SU-DHL-6 (cell line): ENCODE results near the gene NR1D1.

Source experiments
- H2AFZ ChIP-seq: fragments of 200-600 bp; sonication (generic); 2 replicates; pipeline ENCODE4 v1.6.1; 2014; ENCODE audit warnings: low read depth, mild to moderate bottlenecking, moderate library complexity, mixed read lengths, antibody characterized with exemption, low read length; ENCODE audit not compliant: severe bottlenecking
- H3F3A ChIP-seq: fragments of 200-600 bp; shearing (Covaris generic); 2 replicates; pipeline ENCODE4 v1.6.0; 2016; ENCODE audit warnings: antibody characterized with exemption, mild to moderate bottlenecking; ENCODE audit not compliant: insufficient read depth
- H3K27ac ChIP-seq: fragments of 200-600 bp; sonication (generic); 2 replicates; pipeline ENCODE4 v1.5.1; 2016; ENCODE audit warnings: low read depth, mild to moderate bottlenecking, low read length, moderate library complexity, mixed read lengths
- H3K27me3 ChIP-seq: fragments of 200-600 bp; sonication (generic), shearing (Covaris generic); 2 replicates; pipeline ENCODE4 v1.6.0; 2014; ENCODE audit warnings: mild to moderate bottlenecking, low read length
- H3K36me3 ChIP-seq: fragments of 200-600 bp; sonication (generic); 2 replicates; pipeline ENCODE4 v1.6.1; 2014; ENCODE audit warnings: mild to moderate bottlenecking, low read length, mixed read lengths
- H3K4me2 ChIP-seq: fragments of 300-600, 200-600 bp; shearing (Covaris generic), sonication (generic); 2 replicates; pipeline ENCODE4 v1.6.0; 2014; ENCODE audit warnings: low read length, low read depth, mild to moderate bottlenecking; ENCODE audit not compliant: poor library complexity, severe bottlenecking
- H3K4me3 ChIP-seq: fragments of 200-600 bp; sonication (generic); 2 replicates; pipeline ENCODE4 v1.5.1; 2014; ENCODE audit warnings: antibody characterized with exemption, low read length, mild to moderate bottlenecking, mixed read lengths; ENCODE audit not compliant: insufficient read depth, poor library complexity, severe bottlenecking
- H3K79me2 ChIP-seq: fragments of 200-600 bp; sonication (generic); 2 replicates; pipeline ENCODE4 v1.6.1; 2014; ENCODE audit warnings: mild to moderate bottlenecking, low read length, moderate library complexity; ENCODE audit not compliant: insufficient read depth
- H3K9ac ChIP-seq: fragments of 200-600 bp; sonication (generic); 2 replicates; pipeline ENCODE4 v1.7.0; 2014; ENCODE audit warnings: mild to moderate bottlenecking, low read length
- H3K9me2 ChIP-seq: fragments of 200-600 bp; sonication (generic); replicated peaks from 2 replicates; pipeline ENCODE4 v1.6.1; 2014; ENCODE audit warnings: low read length; ENCODE audit not compliant: insufficient read depth
- H3K9me3 ChIP-seq: fragments of 200-600 bp; sonication (generic); 2 replicates; pipeline ENCODE4 v1.6.1; 2014; ENCODE audit warnings: low read length, mixed read lengths; ENCODE audit not compliant: insufficient read depth
- H4K20me1 ChIP-seq: fragments of 200-600 bp; sonication (generic); 2 replicates; pipeline ENCODE4 v1.6.1; 2014; ENCODE audit warnings: low read depth, mild to moderate bottlenecking, antibody characterized with exemption, low read length, moderate library complexity, mixed read lengths
- EZH2phosphoT487 ChIP-seq: fragments of 200-600 bp; sonication (generic), shearing (Covaris generic); conservative IDR thresholded peaks from 2 replicates; pipeline ENCODE4 v1.6.1; 2018; ENCODE audit warnings: mild to moderate bottlenecking, antibody characterized with exemption, low read length, moderate library complexity, mixed read lengths
- TF ChIP-seq, protein P1 (sequence below): fragments of 200-600 bp; sonication (generic); IDR thresholded peaks from one replicate; pipeline ENCODE4 v1.5.1; 2017; ENCODE audit warnings: antibody characterized with exemption, mild to moderate bottlenecking, low read length, moderate library complexity; ENCODE audit not compliant: insufficient read depth, poor library complexity, severe bottlenecking

Gene NR1D1

DNA sequence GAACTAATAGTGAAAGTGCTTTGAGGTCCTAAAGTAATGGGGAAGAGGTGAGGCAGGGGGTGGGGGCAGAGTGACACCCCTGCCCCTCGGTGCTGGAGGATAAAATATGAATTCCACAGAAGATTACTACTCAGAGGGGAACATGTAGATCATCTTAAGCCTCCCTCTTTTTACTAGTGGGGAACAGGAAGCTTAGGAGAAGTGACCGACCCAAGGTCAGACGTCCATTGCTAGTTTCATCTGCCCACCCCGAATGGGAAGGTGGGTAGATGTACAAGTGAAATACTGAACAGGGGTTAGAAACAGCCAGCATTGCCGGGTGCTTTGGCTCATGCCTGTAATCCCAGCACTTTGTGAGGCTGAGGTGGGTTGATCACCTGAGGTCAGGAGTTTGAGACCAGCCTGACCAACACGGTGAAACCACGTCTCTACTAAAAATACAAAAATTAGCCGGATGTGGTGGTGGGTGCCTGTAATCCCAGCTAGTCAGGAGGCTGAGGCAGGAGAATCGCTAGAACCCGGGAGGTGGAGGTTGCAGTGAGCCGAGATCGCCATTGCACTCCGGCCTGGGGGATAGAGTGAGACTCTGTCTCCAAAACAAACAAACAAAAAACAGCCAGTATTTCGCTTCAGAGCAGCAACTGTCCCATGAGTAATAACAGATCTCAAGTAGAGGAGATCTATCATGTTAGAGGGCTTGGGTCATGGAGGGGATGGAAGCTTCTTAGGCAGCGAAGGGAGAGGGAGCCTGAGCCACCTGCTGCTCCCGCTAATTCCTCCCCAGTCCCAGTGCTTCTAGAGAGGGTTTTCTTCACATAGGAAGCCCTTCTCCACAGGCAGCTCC lies 1.2 kb upstream of the NR1D1 start:
- Histone ChIP-seq H3K9ac (peak overlapping the region; percentile 63), H3K9me3 (no peaks in the 10 kb centered on the region), H3F3A (no peaks in the 10 kb centered on the region), H3K79me2 (no peaks in the 10 kb centered on the region), H3K36me3 (no peaks in the 10 kb centered on the region), H3K4me2 (peak overlapping the region; percentile 81), H3K9me2 (no peaks in the 10 kb centered on the region), H4K20me1 (no peaks in the 10 kb centered on the region), H3K4me3 (no peak overlapping the region), H2AFZ (no peak overlapping the region), H3K27me3 (no peaks in the 10 kb centered on the region), H3K27ac (no peak overlapping the region)
- TF ChIP-seq, protein P1, sequence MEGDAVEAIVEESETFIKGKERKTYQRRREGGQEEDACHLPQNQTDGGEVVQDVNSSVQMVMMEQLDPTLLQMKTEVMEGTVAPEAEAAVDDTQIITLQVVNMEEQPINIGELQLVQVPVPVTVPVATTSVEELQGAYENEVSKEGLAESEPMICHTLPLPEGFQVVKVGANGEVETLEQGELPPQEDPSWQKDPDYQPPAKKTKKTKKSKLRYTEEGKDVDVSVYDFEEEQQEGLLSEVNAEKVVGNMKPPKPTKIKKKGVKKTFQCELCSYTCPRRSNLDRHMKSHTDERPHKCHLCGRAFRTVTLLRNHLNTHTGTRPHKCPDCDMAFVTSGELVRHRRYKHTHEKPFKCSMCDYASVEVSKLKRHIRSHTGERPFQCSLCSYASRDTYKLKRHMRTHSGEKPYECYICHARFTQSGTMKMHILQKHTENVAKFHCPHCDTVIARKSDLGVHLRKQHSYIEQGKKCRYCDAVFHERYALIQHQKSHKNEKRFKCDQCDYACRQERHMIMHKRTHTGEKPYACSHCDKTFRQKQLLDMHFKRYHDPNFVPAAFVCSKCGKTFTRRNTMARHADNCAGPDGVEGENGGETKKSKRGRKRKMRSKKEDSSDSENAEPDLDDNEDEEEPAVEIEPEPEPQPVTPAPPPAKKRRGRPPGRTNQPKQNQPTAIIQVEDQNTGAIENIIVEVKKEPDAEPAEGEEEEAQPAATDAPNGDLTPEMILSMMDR, result no peak
- no peak for TF ChIP-seq EZH2phosphoT487

DNA sequence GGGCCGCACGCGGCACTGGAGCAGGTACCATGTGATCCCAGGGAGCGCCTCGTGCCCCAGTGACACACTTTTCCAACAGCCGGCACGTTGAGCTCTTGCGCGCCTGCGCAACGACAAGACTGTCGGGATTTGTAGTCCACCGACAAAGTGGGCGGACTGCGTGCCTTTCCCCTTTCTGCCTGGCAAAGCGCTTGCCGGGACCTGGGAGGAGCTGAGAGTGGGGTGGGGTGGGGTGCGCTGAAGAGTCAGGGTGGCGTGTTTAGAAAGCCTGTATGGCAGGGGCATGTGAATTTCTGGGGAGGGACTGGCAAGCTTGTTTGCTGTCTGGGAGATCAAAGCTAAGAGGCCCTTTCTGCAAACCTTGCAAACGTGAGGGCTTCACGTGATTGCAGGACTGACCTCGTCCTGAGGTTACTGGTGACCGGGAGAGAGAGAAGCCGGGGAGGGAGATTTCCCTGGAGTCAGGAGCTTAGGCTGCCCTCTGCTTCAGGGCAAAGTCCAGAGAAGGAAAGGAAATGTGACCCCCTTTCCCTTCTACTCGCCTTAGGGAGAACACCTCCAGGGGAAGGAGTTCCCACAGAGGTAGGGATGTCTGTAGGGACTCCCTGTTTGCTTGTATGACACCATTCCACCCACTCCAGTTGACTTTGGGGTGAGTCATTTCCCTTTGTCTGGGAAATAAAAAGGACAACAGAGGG lies 429 bp upstream of the NR1D1 start:
- no peak overlapping the region for H3K27ac ChIP-seq
- peak overlapping the region; percentile 46 for H2AFZ ChIP-seq

DNA sequence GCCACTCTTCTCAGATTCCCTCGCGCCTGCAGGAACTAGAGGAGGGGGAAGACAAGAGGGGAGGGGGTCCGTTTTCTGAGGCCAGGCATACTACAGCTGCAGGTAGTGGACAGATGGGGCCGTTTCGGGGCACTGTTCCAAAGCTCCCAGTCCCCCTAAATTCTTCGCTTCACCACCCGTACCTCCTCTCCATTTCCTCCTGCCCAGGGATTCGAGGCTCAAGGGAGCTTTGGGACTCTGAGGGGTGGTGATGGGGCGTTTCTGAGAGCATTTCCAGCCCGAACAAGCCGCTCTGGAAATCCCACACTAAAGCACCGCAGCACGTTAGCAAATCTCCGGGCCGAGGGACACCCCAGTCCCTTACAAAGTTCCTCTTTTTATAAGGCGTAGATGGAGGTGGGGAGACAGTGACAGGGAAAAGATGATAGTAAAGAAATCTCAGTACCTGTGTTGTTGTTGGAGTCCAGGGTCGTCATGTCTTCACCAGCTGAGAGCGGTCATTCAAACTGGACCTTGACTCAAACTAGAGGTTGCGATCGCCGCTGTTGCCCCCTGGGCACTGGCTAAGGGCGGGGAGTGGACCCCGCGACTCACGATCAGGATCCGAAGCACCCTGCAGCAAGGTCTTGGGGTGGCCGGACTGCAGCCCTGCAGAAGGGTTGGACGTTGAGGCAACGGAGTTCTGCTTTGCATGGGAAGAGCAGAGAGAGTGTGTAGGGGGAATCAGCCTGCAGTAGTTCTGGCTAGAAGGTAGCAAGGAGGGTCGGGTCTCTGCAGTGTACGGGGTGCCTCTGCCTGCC lies 570 bp downstream of the NR1D1 start:
- Histone ChIP-seq H3K27me3 (no peaks in the 10 kb centered on the region), H2AFZ (peak overlapping the region; percentile 46), H3K4me2 (peak overlapping the region; percentile 81), H4K20me1 (no peaks in the 10 kb centered on the region), H3K9me2 (no peaks in the 10 kb centered on the region), H3K36me3 (no peaks in the 10 kb centered on the region), H3K4me3 (peak overlapping the region; percentile 64), H3K9me3 (no peaks in the 10 kb centered on the region), H3K27ac (no peak overlapping the region), H3K79me2 (no peaks in the 10 kb centered on the region), H3F3A (no peaks in the 10 kb centered on the region), H3K9ac (peak overlapping the region; percentile 63)
- TF ChIP-seq, protein P1, result no peak
- TF ChIP-seq EZH2phosphoT487, result no peak

More for the DNA sequence above, 429 bp upstream of the NR1D1 start:
- Histone ChIP-seq H3K9me3 (no peaks in the 10 kb centered on the region), H3F3A (no peaks in the 10 kb centered on the region), H3K9me2 (no peaks in the 10 kb centered on the region), H3K36me3 (no peaks in the 10 kb centered on the region), H3K79me2 (no peaks in the 10 kb centered on the region), H3K4me3 (peak overlapping the region; percentile 64), H3K4me2 (peak overlapping the region; percentile 81), H4K20me1 (no peaks in the 10 kb centered on the region), H3K27me3 (no peaks in the 10 kb centered on the region), H3K9ac (peak overlapping the region; percentile 63)
- TF ChIP-seq, protein P1, result no peak
- no peak for TF ChIP-seq EZH2phosphoT487
